GM12891 (cell line): ENCODE data around the gene GAD1.

ENCODE experiments used
- POLR2A ChIP-seq: IDR thresholded peaks from 2 replicates; pipeline ENCODE4 v1.6.1; 2011; ENCODE audit warnings: low read depth, low read length, control low read depth
- POLR2AphosphoS5 ChIP-seq: IDR thresholded peaks from 2 replicates; pipeline ENCODE4 v1.6.1; 2011; ENCODE audit warnings: low read depth, low read length, control low read depth
- POU2F2 ChIP-seq: IDR thresholded peaks from 2 replicates; pipeline ENCODE4 v1.6.1; 2011; ENCODE audit warnings: low read depth, mild to moderate bottlenecking, control low read depth, low read length, moderate library complexity
- TAF1 ChIP-seq: IDR thresholded peaks from 2 replicates; pipeline ENCODE4 v1.6.1; 2011; ENCODE audit warnings: low read depth, low read length, control low read depth

GRCh38 chr2:170823898-170824215, 7.2 kb downstream of the GAD1 start:
- TF ChIP-seq POLR2A (no peak), TAF1 (no peak), POLR2AphosphoS5 (no peak), POU2F2 (no peak)
